Kidney epithelial cell (primary cell): Measurements from ENCODE around the gene AKAP7. TPM values are rescaled to one million over a fixed set of nuclear protein-coding genes. Genes with fewer than 3 reads are reported as not detected.
"Not testable (repeated sequence)": the region's sequence is repeated elsewhere in the genome, so short reads cannot be mapped to it uniquely, and the experiment has no call there.

Source experiments
- DNase-seq: peaks from one replicate; pipeline ENCODE4 v3.0.0-alpha.2; 2010; ENCODE audit warnings: low read depth
- H3K27me3 ChIP-seq: 2 replicates; pipeline ENCODE4 v1.6.0; 2011; ENCODE audit warnings: low read length; ENCODE audit not compliant: control insufficient read depth, insufficient read depth
- H3K36me3 ChIP-seq: 2 replicates; pipeline ENCODE4 v1.5.1; 2011; ENCODE audit warnings: low read length; ENCODE audit not compliant: control insufficient read depth, insufficient read depth
- H3K4me3 ChIP-seq: 2 replicates; pipeline ENCODE4 v1.5.1; 2011; ENCODE audit warnings: low read depth, mild to moderate bottlenecking, control low read depth, low read length
- CTCF ChIP-seq: IDR thresholded peaks from 2 replicates; pipeline ENCODE4 v1.5.1; 2011; ENCODE audit warnings: mild to moderate bottlenecking, moderate library complexity, low read length, control low read depth, inconsistent platforms; ENCODE audit not compliant: insufficient read depth, poor library complexity, severe bottlenecking
- total RNA-seq: library from RNA; depleted of rRNA; stranded (reverse); fragments of >200 nt; gene quantifications from 2 replicates; pipeline ENCODE4 v1.2.3, GENCODE V29; 2015

AKAP7 gene
- total RNA-seq, 1 donor from 2014 or later: 4.2 TPM

DNA sequence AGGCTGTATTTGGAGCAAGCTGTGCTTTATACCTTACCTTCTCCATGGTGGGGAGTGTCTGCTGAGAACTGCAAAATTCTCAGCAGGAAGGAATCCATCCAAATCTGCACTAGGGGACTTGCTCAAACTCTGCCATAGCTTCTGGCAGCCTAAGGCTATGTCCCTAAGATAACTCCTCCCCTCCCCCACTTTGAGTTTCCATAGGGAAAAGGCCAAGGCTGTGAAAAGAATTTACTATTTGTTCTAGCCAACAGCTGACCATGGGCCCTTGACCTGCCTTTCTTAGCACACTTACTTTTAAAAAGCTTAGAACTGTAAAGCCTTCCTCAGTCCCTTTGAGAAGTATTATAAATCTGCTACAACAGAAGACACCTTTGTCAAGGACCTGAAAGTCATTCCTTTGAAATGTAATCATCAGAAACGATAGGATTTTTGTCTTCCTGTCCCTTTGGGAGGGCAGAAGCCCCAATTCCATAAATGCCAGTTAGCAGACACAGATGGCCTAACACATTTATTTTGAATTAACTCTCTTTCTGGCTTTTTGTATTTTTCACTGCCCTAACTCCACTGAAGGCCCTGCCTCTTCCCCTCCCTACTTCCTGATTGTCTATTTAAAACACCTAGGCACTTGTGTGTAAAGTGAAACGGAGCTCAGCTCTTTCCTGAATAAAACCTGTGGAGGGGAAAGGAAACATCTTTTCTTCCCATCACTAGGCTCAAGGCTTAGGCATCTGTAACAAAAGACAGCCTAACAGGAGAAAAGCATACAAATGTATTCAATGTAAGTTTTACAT, 157.1 kb downstream of the AKAP7 start:
- Histone ChIP-seq H3K36me3 (no peaks in the 10 kb centered on the region), H3K4me3 (no peak overlapping the region), H3K27me3 (no peaks in the 10 kb centered on the region)
- DNase-seq: no peak
- no peak for TF ChIP-seq CTCF

GRCh38 chr6:131293472-131293911, 158.2 kb downstream of the AKAP7 start:
- no peaks in the 10 kb centered on the region for H3K27me3 ChIP-seq
- DNase-seq: no peak
- no peak overlapping the region for H3K4me3 ChIP-seq
- no peaks in the 10 kb centered on the region for H3K36me3 ChIP-seq
- TF ChIP-seq CTCF: no peak

DNA sequence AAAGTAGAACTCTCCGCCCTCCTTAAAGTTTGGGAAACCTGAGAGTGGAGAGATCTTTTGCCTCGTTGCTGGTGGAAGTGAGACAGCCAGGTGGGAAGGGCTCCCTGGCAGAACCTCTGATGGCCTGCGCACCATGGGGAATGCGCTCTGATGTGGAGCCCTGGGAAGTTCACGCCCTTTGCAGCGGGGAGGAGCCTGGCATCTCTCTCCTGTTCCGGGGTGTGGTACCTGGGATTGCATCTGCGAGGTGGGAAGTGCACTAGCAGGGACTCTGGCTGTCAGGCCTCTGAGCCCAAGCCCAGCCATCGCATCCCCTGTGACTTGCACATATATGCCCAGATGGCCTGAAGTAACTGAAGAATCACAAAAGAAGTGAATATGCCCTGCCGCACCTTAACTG, 159.8 kb downstream of the AKAP7 start:
- no peak for DNase-seq
- Histone ChIP-seq H3K36me3 (no peaks in the 10 kb centered on the region), H3K27me3 (no peaks in the 10 kb centered on the region), H3K4me3 (no peak overlapping the region)
- no peak for TF ChIP-seq CTCF

- not testable (repeated sequence) for DNase-seq, H3K36me3 ChIP-seq, H3K4me3 ChIP-seq, H3K27me3 ChIP-seq
Observed at GRCh38 chr6:131300826-131301225, 165.6 kb downstream of the AKAP7 start.

DNA sequence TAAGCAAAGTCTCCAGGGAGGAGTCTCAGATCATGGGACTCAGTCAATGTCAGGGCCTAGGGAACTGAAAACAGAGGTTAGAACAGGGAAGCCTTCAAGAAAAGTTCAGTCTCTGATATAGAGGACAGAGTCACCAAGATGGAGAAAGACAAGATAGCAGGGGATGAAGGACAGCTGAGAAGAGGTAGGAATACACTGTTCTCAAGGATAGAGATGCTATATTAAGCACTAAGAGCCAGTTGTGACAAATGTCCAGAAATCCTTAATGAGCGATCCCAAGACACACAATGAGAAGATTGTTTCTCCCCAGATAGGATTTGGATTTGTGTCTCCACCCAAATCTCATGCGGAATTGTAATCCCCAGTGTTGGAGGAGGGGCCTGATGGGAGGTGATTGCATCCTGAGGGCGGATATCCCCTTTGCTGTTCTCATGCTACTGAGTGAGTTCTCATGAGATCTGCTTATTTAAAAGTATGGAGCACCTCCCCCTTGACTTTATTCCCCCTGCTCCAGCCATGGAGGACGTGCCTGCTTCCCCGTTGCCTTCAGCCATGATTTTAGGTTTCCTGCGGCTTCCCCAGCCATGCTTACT, 168.2 kb downstream of the AKAP7 start:
- no peak for DNase-seq
- no peak for TF ChIP-seq CTCF
- Histone ChIP-seq H3K27me3 (no peaks in the 10 kb centered on the region), H3K4me3 (no peak overlapping the region), H3K36me3 (no peaks in the 10 kb centered on the region)

- no peak for TF ChIP-seq CTCF
- Histone ChIP-seq H3K4me3 (no peak overlapping the region), H3K36me3 (no peaks in the 10 kb centered on the region), H3K27me3 (no peaks in the 10 kb centered on the region)
- DNase-seq: no peak
Observed at GRCh38 chr6:131305037-131305850, 170.0 kb downstream of the AKAP7 start.
